ENCODE measurements around the gene AMPD3.

Gene AMPD3

DNA sequence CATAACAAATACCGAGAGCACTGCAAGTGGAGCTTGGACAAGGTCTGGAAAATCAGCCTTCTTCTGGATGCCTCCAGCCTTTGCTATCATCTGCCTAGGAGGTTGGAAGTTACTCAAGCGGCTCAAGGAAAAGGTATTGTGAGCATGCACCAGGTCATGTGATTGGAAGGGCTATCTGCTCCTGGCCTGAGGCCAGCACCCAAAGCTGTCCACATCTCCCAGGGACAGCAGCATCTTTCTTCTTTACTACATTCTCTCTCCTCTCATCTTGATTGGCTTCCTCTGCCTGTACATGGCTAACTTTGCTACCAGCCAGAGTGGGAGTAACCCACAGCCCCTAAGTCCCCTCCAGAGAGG, 44.2 kb upstream of the AMPD3 start:
- no peak overlapping the region for H3K4me3 ChIP-seq (ENCODE audit: low read depth, low read length)
- TF ChIP-seq, protein P1, sequence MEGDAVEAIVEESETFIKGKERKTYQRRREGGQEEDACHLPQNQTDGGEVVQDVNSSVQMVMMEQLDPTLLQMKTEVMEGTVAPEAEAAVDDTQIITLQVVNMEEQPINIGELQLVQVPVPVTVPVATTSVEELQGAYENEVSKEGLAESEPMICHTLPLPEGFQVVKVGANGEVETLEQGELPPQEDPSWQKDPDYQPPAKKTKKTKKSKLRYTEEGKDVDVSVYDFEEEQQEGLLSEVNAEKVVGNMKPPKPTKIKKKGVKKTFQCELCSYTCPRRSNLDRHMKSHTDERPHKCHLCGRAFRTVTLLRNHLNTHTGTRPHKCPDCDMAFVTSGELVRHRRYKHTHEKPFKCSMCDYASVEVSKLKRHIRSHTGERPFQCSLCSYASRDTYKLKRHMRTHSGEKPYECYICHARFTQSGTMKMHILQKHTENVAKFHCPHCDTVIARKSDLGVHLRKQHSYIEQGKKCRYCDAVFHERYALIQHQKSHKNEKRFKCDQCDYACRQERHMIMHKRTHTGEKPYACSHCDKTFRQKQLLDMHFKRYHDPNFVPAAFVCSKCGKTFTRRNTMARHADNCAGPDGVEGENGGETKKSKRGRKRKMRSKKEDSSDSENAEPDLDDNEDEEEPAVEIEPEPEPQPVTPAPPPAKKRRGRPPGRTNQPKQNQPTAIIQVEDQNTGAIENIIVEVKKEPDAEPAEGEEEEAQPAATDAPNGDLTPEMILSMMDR (IDR thresholded peaks at IDR 0.05; ENCODE audit: borderline replicate concordance, insufficient read depth, low read depth, low read length) = no peak

DNA sequence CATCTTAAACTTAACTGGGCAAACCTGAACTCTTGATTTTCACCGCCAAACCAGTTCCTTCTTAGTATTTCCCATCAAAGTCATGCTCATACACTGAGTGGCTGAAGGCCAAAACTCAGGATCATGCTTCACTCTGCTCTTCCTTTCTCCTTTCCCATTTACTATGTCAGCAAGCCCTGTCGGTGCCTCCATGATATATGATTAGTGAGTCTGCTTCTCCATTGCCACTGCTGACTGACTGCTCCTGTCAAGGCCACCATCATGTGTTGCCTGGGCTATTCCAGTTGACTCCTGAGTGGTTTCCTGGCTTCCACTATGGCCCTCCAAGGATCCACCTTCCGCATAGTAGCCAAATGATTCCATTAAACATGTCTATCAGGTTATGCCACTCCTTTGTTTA, 42.8 kb upstream of the AMPD3 start:
- no peak overlapping the region for H3K4me3 ChIP-seq (ENCODE audit: low read depth, low read length)

DNA sequence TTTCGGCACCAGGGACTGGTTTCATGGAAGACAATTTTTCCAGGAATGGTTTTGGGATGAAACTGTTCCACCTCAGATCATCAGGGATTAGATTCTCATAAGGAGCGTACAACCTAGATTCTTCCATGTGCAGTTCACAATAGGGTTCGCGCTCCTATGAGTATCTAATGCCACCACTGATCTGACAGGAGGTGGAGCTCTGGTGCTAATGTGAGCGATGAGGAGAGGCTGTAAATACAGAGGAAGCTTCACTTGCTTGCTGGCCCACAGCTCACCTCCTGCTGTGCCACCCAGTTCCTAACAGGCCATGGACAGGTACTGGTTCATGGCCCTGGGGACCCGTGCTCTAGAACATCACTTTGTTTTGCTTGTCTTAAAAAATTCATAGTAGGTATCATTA, 41.8 kb upstream of the AMPD3 start:
- no peak overlapping the region for H3K4me3 ChIP-seq (ENCODE audit: low read depth, low read length)
- TF ChIP-seq, protein P1 (IDR thresholded peaks at IDR 0.05; ENCODE audit: borderline replicate concordance, insufficient read depth, low read depth, low read length) = peak; percentile 59; the same call in 1 of the 2 replicates

More for the DNA sequence above, 42.8 kb upstream of the AMPD3 start:
- TF ChIP-seq, protein P1 (IDR thresholded peaks at IDR 0.05; ENCODE audit: borderline replicate concordance, insufficient read depth, low read depth, low read length) = no peak

DNA sequence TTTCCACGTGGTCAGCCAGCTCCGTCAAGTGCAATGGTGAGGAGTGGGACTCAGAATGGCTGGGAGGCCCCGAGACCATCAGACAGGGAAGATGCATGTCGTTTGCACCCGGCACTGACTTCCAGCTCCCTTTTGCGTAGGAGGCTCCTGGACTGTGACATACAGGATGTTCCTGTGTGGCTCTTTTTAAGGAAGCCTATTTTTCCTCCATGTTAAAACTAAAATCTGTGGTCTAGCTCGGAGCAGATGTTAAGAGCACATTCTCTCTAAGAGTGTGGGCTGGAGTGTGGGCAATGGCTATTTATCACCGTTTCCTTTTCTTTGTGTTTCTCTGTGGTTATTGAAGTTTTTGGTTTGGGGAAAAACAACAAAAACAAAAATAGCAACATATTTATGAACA, 40.9 kb upstream of the AMPD3 start:
- TF ChIP-seq, protein P1 (IDR thresholded peaks at IDR 0.05; ENCODE audit: borderline replicate concordance, insufficient read depth, low read depth, low read length) = no peak
- H3K4me3 ChIP-seq (ENCODE audit: low read depth, low read length) = no peak overlapping the region

DNA sequence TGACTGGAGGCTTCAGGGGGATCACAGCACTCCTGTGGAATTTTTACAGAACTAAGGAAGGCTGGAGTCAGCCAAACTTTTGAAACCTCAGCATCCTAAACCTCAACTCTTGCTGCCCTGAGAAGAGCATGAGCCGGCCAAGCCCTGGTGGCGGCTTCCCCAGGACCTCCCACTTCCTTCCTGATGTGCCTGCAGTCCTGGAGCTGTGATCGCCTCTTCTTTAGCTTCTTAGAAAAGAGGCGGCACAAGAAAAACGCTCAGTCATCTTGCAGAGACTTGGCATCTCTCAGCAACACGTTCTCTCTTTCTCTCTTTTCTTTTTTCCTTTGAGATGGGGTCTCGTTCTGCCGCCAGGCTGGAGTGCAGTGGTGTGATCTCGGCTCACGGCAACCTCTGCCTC, 40.4 kb upstream of the AMPD3 start:
- H3K4me3 ChIP-seq (ENCODE audit: low read depth, low read length) = no peak overlapping the region
- TF ChIP-seq, protein P1 (IDR thresholded peaks at IDR 0.05; ENCODE audit: borderline replicate concordance, insufficient read depth, low read depth, low read length) = no peak

DNA sequence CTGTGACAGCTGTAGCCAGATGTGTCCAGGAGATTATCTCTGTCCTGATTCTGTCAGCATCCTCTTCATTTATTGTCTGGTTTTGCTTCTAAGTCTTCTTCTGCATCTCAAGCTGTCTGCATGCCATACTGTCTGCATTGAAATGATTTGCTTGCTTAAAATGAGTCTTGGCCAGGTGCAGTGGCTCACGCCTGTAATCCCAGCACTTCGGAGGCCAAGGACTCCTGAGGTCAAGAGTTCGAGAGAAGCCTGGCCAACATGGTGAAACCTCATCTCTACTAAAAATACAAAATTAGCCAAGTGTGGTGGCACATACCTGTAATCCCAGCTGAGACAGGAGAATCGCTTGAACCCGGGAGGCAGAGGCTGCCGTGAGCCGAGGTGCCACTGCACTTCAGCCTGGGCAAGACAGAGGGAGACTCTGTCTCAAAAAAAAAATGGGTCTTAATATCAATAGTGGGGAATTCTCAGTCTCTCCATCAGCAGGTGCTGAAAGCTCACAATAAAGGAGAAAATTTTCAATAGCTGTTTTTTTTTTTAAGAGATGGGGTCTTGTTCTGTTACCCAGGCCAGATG, 39.2 kb upstream of the AMPD3 start:
- no peak overlapping the region for H3K4me3 ChIP-seq (ENCODE audit: low read depth, low read length)
- TF ChIP-seq, protein P1 (IDR thresholded peaks at IDR 0.05; ENCODE audit: borderline replicate concordance, insufficient read depth, low read depth, low read length) = peak; percentile 8; the same call in 1 of the 2 replicates

DNA sequence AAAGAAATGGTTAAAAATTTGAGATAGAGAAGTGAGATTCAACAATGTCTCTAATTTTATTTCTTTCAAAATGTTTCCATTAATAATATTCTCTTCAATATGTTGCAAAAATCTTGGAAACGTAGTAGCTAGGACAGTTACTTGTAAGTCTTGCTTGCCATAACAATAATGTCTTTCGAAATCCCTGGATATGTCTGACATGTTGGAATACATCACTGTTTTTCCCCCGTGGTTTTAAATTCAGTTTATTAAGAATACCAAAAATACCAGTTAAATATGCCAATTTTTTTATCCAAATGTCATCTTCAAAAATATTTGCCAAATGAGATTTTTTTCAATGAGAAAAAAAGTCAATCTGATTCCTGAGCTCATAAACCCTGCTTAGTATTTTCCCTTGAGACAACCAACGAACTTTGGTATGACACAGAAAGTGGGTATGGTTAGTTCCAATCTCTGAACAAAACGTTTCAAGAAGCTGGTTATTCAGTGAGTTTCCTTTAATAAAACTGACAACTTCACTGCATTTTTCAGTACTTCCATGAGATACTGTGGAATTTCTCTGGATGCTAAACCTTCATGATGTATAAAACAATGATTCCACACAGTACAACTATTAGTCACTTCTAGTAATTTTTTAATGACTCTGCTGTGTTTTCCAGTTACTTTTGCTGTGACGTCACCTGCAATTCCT, 36.7 kb upstream of the AMPD3 start:
- H3K4me3 ChIP-seq (ENCODE audit: low read depth, low read length) = no peak overlapping the region
- TF ChIP-seq, protein P1 (IDR thresholded peaks at IDR 0.05; ENCODE audit: borderline replicate concordance, insufficient read depth, low read depth, low read length) = no peak

Measured in GM12875 (cell line).